ENCODE measurements around the gene SKAP1.
"Not testable (repeated sequence)": the region's sequence is repeated elsewhere in the genome, so short reads cannot be mapped to it uniquely, and the experiment has no call there.

SKAP1 gene

DNA sequence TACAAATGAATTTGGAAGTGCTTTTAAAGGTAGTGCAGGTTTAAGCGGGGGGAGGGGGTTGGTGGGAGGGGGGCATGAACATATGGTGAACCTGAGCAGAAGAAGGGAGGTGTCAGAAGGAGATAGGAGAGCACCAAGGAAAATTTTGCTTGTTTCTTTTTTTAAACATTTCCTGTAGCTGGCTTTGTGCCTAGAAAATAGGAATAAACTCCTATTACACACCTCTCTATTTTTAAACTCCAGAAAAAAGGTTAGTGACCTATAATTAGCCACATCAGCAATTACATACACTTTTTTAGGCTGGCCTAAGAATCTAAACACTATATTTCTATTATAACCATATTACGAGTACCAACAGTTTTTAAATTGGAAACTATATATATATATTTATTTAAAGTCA, 159.1 kb downstream of the SKAP1 start:
- DNase-seq: no peak

DNA sequence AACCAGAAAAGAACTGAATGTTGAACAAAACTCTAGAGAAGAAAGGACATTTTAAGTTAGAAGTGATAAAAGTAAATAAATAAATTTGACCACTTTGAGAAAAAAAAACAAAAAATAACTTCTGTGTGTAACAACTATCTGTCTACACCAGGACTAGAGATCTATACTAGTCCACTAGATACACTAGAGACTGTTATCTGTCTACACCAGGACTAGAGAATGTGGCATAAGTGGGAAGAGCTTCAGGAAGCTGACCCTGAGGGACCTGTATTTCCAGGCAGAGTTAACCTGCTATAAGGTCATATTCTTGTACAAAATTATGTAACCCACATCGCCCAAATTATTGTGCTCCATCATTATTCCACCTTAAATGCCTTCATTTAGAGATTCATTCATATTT, 160.8 kb downstream of the SKAP1 start:
- no peak for DNase-seq

- no peak for DNase-seq
These were observed 166.3 kb downstream of the SKAP1 start for GRCh38 chr17:48263731-48264035.

- DNase-seq: no peak
These were observed 166.9 kb downstream of the SKAP1 start for GRCh38 chr17:48262982-48263730.

DNA sequence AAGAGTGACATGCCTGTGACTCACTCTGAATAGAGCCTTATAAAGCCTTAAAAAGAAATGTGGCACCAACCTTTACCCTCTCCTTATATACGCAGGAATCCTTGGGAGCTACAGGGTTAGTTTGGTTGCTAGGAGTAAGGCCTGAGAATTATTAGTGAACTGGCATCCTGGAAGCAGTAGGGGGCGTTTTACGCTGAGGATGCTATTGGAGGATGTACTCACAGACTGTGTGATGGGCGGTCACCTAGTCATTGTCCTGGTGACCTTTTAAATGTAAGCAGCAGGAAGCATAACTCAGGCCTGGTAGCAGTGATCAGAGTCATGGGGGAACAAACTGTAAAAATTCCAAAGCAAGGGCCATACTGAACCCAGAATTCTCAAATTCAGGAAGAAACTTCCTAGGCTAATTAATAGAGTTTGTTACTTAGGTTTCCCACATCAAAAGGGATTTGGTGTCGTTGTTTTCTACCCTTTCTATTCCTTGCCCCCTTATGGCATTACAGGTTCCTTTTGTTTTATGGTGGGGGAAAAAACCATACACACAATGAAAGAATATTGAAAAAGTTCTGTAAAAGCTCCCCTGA, 168.6 kb downstream of the SKAP1 start:
- DNase-seq: peak; percentile 13

GRCh38 chr17:48259694-48260291, 170.2 kb downstream of the SKAP1 start:
- no peak for DNase-seq

DNA sequence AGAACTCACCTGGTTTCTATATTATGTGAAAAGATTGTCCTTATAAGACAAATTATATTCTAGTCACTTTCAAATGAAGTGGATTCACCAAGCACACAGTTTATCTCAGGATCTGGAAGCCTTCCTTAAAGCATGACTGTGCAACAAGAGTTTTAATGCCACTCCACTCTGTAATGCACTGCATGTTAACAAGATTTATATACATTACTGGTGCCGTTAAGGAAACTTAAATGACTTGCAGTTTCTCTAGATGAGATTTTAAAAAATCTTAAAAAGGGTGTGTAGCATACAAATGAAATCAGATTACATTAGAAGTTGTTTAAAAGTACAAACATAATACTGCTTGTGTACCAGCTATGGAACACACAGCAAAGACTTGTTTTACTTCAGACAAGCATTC, 171.7 kb downstream of the SKAP1 start:
- DNase-seq: no peak

DNA sequence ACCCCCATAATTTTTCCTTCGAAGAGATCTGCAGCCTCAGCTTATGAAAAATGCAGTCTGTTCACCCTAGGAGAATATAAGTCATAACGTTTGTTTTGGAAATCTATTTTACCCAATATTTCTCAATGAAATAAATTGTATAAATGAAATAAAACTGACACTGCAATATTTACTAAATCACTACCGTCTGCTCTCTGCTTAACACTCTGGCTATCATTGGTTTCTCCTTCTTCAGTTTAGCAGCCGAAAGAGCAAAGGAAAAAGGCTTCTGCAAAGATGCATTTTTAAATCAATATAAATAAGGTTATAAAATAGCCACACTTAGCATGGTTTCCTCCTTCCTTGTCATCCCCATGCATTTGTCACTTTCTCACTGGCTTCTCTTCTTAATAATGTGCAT, 174.3 kb downstream of the SKAP1 start:
- DNase-seq: no peak

GRCh38 chr17:48254896-48255295, 175.1 kb downstream of the SKAP1 start:
- no peak for DNase-seq

- no peak for DNase-seq
These were observed 176.0 kb downstream of the SKAP1 start for GRCh38 chr17:48253975-48254374.

DNA sequence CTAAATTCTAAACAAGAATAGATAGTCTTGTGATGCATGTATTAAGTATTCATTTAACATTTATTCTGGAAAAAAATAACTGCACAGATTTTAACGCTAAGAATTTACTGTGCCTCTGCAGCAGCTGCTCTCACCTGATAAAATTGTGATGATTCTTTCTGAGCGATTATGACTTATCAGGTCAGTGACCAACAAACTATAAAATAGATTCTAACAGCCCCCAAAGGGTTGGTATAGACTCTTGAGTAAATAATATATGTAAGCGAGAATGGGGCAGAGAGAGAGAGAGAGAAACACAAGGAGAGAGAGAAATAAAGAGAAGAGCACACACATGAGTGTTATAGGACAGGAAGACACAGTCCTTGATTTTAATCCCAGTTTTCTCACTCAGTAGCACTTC, 178.1 kb downstream of the SKAP1 start:
- no peak for DNase-seq

DNA sequence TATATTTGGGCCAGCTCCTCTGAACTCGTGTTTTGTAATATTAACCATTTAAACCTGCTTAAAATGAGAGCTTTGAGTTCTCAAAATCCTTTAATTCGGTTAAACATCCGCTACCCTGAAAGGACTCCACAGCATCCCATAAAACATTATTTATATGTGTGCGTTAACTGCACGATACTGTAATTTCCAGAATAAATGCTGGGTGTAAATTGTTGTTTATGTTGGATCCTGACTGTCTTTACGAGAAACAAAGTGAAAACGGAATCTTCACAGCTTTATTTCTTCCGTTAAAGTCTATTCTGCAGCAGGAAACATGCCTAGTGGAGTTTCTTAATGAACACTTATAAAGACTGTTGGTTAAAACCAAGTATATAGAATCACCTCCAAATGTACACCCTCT, 179.1 kb downstream of the SKAP1 start:
- DNase-seq: no peak

GRCh38 chr17:48250059-48250458, 180.0 kb downstream of the SKAP1 start:
- DNase-seq: not testable (repeated sequence)

GRCh38 chr17:48247603-48248002, 182.4 kb downstream of the SKAP1 start:
- DNase-seq: no peak

GRCh38 chr17:48247038-48247437, 183.0 kb downstream of the SKAP1 start:
- DNase-seq: no peak

GRCh38 chr17:48246612-48247011, 183.4 kb downstream of the SKAP1 start:
- no peak for DNase-seq

- DNase-seq: not testable (repeated sequence)
These were observed 184.5 kb downstream of the SKAP1 start for GRCh38 chr17:48245465-48246033.

- DNase-seq: no peak
These were observed 185.2 kb downstream of the SKAP1 start for GRCh38 chr17:48244814-48245213.

DNA sequence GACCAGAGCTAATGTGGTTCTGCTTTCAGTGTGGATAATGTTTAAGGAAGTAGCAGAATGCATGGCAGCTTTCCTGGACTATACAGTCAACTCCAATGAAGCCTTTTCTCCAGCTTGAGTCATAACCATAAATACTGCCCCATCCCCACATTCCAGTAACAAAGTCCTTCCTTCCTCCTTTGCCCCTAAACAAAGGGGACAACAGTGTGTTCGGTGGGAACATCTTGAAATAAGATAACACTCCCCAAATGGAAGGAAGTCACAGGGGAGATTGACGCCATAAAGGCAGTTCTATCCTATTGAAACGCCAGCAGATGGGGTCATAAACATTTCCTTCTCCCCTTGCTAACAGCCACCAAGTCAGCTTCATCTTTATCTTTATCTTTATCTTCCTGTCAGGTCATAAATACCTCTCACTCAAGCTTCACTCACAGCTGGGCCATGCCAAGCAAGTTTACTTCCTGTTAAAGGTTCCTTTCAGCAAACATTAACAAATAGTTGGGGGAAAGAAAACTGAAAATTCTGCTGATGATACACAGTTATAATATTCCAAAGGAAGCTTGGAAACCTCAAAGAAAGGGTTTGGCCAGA, 185.8 kb downstream of the SKAP1 start:
- DNase-seq: no peak

DNA sequence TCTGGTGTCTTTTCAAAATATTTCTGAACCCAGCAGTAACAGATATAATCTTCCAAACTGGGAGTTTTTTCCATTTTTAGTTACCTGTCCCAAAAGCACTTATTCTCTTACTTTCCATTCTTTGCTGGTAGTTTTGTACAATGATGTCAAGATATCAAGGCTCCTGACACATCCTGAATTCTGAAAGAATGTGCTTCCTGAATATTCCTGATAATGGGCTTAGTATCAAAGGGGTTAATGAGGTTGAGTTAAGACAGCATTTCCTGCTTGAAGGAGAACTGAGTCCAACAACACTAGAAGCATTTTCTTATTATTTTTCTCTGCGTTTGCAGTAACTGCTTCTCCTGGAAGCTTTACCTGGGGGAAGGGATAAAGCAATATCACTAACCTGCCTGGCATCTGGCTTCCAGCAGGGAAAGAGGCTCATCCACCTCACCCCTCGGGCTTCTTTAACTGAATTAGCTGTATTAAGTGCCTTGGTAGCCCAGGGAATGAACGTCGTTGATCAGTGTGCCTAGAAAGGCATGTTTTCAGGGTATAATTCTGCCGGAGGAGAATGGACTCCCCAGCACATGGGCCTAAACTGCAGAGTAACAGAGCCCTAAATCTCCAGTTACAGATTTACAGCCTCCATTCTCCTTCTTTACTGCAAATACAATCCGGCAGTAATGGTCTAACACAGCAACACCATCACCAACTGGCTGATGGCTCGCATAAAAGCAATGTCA, 188.1 kb downstream of the SKAP1 start:
- DNase-seq: no peak

- DNase-seq: no peak
These were observed 188.9 kb downstream of the SKAP1 start for GRCh38 chr17:48241131-48241591.

DNA sequence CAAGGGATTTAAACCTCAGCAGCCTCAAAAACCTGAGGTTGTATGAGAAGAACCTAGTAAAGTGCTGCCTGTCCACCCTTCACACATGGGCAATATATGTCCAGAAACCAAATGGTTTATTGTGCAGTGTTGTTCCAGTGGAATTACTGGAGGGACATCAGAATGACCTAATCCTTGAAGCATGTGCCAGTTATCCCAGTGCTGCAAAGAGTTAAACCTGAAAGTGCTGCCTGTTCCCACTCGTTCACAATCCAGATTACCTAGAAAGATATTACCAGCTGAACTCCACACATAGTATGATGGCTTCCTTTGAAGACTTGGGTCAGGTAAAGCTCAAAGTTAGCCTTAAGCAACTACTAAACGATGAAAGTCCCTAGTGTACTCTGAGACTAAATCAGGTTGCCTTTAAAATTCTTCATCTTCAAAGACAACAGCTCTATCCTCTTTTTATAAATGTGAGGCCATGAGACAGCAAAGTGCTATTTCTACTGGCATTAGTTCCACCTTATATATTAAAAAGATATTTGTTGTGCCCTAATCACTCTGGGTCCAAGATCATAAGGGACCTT, 189.4 kb downstream of the SKAP1 start:
- DNase-seq: no peak

DNA sequence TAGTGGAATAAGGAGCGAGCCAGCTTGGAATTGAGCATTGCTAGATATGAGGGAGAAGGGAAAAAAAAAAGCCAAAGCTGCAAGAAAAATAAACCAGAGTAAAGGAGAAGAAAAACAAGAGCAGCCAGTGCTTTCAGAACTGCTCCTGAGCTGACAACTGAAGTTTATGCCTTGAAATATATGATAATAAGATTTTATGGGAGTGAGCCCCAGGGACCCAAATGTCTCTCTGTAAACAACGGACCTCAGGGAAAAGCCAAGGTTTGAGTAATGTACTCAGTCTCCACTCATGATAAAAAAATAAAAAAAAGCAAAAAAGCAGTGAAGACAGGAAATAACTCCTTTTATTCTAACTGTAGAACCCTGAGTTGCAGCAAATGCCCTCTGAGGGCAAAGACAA, 189.9 kb downstream of the SKAP1 start:
- DNase-seq: no peak

Data from KG1 (cell line).